DMS53 (cell line): Measurements from ENCODE around the gene UROC1.

Experiments used
- DNase-seq: peaks from one replicate; lab custom pipeline; 2025; lab: John Stamatoyannopoulos, UW

UROC1 gene

GRCh38 chr3:126439968-126440708 lies 77.4 kb downstream of the UROC1 start:
- no peak for DNase-seq

DNA sequence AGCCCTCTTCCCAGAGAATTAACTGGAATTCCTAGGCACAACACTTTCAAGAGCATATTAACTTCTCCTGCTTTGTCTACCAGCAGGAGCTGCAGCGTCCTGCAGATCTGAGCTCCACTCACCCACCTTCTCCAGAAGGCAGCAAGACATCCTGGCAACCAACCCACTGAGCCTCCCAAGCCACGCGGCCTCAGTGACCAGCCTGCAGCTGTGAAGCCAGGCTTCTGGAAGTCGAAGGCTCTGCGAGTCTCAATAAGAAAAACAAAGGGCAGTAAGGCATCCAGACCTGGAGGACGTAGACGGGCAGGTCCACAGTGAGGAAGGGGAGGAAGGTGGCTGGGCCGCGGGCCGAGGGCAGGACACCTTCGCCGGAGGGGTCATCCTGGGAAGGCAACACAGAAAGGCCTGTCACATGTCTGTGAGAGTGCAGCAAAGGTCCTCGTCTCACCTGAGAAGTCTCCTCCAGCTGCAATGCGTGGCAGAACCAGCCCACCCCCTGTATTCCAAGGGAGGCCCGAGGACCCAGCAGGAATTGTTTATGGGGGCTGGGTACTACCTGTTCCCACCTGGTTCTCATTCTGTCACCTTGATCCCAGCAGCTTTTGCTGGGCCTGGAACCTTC lies 78.1 kb downstream of the UROC1 start:
- DNase-seq = no peak

DNA sequence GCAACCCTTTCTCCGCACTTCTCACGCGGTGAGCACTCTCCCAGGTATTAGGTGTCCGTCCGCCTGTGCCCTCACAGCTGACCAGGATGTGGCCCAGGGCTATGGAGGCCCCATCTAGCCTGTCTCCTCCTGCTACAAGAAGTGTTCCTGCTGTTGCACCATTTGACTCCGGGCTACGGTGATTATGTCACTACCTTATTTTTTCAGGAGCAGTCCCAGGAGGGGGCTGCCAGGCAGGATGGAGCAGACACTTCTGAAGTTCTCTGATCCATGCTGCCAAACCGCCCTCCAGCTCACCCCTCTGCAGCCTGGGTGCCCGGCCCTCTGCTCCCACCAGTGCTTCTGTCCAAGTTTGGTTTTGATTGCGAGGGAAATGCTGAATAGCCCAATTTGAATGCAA lies 78.8 kb downstream of the UROC1 start:
- DNase-seq = no peak

- DNase-seq = no peak
These were observed 79.4 kb downstream of the UROC1 start for GRCh38 chr3:126438186-126438585.

DNA sequence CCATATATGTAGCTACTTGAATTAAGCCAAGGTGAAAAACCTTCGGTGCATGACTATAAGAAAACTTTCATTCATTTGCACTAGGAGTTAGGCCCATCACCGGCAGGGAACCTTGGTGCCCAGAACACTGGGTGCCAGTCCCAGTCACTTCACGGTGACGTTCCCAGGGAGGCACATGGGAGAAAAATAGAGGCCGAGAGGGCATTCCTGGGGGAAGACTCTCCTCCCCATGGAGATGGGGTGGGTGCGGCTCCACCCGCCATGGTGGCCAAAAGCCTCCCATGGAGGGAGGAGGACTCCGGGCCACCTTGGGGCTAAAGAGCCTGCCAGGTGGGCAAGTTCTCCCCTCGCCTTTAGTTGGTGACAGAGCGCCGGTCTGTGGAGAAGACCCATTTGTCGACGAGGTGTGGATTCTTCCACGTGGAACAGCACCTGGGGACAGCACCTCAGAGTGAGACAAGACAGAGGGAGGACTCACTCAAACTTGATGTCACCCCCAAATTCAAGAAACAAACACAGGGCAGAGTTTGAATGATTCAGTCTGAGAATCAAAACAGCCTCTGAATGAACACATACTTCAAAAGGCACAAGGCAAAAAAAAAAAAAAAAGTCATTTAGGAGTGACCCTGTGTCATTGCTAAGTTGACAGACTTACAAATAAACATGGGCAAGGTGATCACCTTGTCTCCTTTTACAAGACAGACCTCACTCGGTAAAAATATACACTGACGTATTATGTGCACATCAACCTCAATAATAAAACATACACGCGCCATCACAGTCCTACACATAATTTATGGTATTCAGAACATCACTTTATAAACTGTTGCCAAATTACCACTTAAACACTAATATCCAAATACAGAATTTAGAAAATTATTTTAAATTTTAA lies 80.5 kb downstream of the UROC1 start:
- DNase-seq = no peak

DNA sequence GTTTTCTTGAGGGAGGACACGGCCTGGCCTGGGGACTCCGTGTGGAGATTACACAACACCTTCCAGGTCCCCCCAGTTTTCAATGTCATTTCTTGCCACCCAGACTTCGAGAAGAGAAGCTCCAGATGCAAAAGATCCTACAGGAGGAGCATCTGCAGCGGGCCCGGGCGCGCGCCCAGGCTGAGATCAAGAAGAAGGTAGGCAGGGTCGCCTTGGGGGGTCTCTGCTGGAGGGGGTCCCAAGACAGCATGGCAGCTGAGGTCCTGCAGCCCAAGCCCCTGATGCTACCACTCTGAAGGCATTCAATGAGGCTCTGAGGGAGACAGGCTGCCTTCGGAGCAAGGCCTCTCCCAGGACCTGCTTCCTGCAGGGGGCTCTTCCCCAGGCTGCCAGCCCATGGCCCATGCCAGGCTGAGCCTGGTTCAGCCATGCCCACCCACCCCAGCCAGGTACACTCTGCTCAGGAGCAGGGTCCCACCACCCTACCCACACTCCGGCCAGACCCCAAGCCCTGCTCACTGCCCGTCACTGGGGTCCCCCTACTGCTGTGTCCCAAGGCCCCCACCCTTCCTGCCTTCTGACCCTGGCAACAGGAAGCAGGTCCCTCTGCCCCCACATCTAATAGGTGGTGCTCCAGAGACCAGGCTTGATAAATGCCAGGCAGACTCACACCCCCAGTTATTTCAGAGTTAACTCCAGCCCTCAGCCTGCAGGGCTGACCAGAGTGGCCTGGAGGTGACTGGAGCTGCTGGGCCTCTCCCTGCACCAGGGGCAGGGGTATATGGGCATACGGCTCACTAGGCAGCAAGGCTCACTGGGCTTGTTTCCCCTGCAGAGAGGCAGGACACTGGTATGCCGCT lies 81.9 kb downstream of the UROC1 start:
- no peak for DNase-seq

DNA sequence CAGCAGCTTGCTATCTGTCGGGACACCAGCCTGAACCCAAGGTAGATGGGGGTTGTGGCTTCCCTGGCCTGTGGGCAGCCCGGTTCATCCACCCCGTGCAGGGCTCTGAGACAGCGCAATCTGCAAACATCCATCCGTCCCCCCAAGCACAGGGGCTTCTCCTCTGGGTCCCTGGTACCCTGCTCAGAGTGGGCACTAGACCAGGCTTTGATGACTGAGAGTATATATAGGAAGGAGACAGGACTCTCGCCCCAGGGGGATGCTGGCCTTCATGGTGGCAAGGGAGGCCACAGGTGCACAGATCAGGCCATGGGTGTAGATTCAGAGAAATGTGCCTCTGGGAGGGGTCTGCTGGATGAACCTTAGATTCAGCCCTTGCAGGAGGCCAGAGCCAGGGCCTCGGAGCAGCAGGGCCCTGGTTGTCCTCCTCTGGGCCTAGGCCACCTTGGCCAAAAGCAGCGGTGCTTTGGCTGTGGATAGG lies 82.6 kb downstream of the UROC1 start:
- DNase-seq = no peak

DNA sequence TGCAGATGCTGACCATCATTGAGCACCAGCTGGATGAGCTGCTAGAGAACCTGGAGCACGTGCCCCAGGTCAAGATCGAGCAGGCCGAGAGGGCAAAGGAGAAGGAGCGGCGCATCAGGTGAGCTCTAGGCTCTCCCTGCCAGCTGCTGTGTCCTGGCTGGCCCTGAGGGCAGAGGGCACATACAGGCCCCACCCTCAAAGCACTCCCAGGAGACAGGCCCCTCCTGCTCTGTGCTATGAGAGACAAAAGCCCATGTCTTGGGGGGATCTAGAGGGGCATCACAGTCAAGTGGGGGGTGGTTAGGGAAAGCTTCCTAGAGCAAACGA lies 83.3 kb downstream of the UROC1 start:
- DNase-seq = no peak

- no peak for DNase-seq
These were observed 83.9 kb downstream of the UROC1 start for GRCh38 chr3:126433496-126434263.

DNA sequence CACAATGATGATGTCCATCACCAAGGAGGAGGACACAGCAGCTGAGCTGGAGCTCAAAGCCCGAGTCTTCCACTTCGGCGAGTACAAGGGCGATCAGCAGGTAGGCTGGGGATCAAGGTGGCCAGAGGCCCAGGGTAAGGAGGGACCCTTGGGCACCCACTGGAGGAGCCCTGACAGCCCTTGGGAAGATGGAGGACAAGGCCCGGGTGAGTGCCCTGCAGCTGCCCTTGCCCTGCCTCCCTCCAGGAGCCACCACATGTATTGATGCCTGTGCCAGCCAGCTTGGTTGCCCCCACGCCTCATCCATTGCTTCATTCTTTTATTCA lies 84.5 kb downstream of the UROC1 start:
- DNase-seq = no peak

- DNase-seq = no peak
These were observed 85.0 kb downstream of the UROC1 start for GRCh38 chr3:126432361-126433104.
